Measurements from ENCODE around the gene GPX4.

Gene GPX4

DNA sequence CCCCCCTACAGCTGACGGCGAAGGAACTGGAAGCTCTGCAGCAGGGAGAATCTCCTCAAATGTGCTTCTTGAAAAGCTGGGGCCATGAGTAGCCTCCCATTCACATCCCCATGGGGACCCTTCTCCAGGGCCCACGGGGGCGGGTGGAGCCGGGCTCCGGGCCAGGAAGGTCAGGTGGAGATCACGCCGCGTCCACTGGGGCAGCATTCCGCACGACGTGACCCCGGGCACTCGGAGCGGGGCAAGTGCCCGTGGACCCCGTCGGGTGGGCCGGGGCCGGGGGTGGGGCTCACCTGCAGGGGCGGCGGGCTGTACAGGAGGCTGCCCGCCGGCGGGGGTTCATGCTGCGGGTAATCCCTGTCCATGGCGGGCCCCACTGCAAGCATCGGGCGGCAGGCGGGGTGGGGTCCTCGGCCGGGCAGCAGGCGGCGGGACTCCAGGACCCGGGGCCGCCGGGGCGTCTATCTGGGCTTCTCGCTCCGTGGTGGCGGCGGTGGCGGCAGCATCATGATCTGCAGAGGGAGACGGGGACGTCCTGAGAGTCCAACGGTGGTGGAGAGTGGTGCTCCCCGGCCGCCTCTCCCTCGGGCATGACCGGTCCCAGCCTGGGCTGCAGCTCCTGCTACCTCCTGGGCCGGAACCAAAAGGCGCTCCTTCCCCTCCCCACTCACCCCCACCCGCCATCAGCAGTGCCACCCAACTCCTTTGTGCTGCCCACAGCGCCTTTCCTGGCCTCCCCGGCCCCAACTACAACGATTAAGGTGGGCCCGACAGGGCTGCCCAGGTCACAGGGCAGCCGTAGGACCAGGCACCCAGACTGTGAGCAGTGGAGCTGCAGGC is 50.3 kb downstream of the GPX4 start:
- DNase-seq = no peak

GRCh38 chr19:1154731-1155351 is 51.0 kb downstream of the GPX4 start:
- no peak for DNase-seq

DNA sequence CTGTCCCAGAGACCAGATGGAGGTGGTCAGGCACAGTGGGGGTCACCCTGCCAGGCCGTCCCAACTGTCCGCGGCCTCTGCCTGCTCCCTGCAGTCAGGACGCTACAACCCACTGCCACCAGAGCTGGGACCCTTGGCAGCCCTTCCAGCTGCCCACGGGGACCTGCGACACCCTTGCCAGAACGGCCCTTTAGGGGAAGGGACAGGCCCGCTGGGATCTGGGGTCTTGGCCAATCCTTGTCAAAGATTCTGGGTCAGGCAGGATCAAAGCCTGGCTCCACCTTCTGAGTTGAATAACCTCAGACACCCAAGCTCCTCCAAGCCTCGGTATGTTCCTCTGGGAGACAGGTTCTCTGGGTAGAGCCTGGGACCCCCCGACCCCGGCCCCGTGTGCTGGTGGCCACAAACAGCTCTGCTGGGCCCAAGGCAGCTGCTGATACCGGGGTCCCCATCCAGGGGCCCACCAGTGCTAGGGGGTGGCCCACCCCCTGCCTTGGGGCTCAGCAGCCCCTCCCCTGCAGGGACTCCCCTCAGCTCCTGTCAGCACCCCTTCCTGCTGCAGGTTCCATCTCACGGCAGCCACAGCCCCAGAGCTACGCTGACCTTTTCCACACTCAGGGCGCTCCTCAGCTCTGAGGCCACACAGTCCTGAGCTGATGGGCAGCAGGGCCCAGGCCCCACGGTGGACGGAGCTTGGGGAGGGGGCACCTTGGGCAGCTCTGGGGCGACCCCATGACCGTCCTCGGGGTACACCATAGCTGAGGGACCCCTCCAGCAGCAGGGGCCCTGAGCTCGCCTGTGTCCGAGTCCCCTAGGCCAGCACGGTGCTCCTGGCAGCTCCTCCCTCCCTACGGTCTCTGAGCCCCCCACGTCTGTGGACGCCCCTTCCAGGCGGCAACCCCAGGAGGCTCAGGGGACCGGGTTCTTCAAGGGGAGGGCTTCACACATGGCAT is 51.8 kb downstream of the GPX4 start:
- DNase-seq = no peak
